SK-N-SH treated with all-trans-retinoic acid at 6 μM for 48 hours (cell line): ENCODE results near the gene TRABD2B.

Experiments used
- ARNTL ChIP-seq: fragments of 450-650 bp; formaldehyde crosslinking; IDR thresholded peaks from 2 replicates; pipeline ENCODE4 v1.5.0; 2020; ENCODE audit warnings: low read depth, mild to moderate bottlenecking, moderate library complexity, borderline replicate concordance
- ESRRG ChIP-seq: fragments of 250-450 bp; sonication (Bioruptor Pico); IDR thresholded peaks from 2 replicates; pipeline ENCODE4 v1.6.1; 2021; ENCODE audit warnings: mild to moderate bottlenecking
- ISL1 ChIP-seq: fragments of 250-450 bp; sonication (Bioruptor Pico); IDR thresholded peaks from 2 replicates; pipeline ENCODE4 v2.1.2; 2022; ENCODE audit warnings: mild to moderate bottlenecking, moderate library complexity
- PPARA ChIP-seq: fragments of 250-450 bp; sonication (Bioruptor Pico); IDR thresholded peaks from 2 replicates; pipeline ENCODE4 v1.5.0; 2020; ENCODE audit warnings: mild to moderate bottlenecking, borderline replicate concordance
- TCF4 ChIP-seq: fragments of 250-450 bp; sonication (Bioruptor Pico); IDR thresholded peaks from 2 replicates; pipeline ENCODE4 v1.8.0; 2021; ENCODE audit warnings: mild to moderate bottlenecking, moderate library complexity, borderline replicate concordance
- TSHZ2 ChIP-seq: fragments of 250-450 bp; sonication (Bioruptor Pico); IDR thresholded peaks from 2 replicates; pipeline ENCODE4 v1.5.0; 2020; ENCODE audit warnings: mild to moderate bottlenecking, moderate library complexity
- ZFP3 ChIP-seq: fragments of 250-450 bp; sonication (Bioruptor Pico); IDR thresholded peaks from 2 replicates; pipeline ENCODE4 v1.5.0; 2020; ENCODE audit warnings: mild to moderate bottlenecking, moderate library complexity
- ZNF565 ChIP-seq: fragments of 450-650 bp; formaldehyde crosslinking; conservative IDR thresholded peaks from 2 replicates; pipeline ENCODE4 v1.5.0; 2020; ENCODE audit warnings: low read depth, mild to moderate bottlenecking, moderate library complexity
- ZNF70 ChIP-seq: fragments of 450-650 bp; formaldehyde crosslinking; IDR thresholded peaks from 2 replicates; pipeline ENCODE4 v1.5.0; 2020; ENCODE audit warnings: mild to moderate bottlenecking, moderate library complexity
- TF ChIP-seq, protein P1 (sequence below): fragments of 250-450 bp; sonication (Bioruptor Pico); IDR thresholded peaks from 2 replicates; pipeline ENCODE4 v1.5.1; 2021; ENCODE audit warnings: mild to moderate bottlenecking, moderate library complexity
- TF ChIP-seq, protein P2 (sequence below): fragments of 250-450 bp; sonication (Bioruptor Pico); IDR thresholded peaks from 2 replicates; pipeline ENCODE4 v1.8.0; 2020; ENCODE audit warnings: mild to moderate bottlenecking, moderate library complexity, borderline replicate concordance
- TF ChIP-seq, protein P3 (sequence below): fragments of 250-450 bp; sonication (Bioruptor Pico); IDR thresholded peaks from 2 replicates; pipeline ENCODE4 v1.8.0; 2021; ENCODE audit warnings: low read depth, mild to moderate bottlenecking, moderate library complexity, borderline replicate concordance

DNA sequence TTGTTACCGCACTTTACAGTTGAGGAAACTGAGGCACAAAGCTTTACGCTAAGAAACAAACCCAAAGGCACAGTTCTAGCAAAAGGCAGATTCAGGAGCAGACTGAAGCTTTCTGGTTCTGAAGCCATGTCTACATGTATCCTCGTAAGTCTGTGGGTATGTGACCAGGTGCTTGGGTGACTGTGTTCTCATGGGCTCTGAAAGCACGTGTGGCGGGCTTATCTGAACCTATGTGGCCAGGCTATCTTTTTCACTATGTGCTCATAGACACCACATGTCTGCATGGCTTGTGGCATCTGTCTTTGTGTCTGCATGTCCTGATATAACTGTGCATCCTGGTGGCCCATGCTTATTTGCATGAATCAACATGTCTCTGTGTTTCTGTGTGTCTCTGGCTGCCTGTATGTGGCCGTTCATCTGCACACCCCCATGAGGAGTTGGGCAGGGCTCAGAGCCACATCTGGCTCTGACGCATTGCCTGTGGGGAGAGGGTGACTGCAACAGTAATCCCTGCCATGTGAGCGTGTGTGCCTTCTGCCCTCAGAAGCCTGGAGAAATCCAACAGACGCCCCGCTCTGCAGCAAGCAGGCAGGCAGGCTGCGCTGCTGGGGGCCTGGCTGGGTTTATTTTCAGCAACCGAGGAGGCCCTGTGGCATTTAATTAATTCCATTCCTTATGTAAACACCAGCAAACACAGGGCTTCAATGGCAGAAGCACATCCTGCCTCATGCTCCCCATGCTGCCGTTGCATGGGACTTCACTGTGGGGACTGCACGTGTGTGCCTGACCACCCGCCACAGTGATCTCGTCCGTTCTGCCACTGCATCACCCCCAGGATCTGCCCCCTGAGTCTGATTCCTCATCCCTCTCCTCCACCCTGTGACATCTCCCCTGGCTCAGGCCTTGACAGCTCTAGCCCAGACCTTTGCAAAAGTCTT lies 115.4 kb downstream of the TRABD2B start:
- TF ChIP-seq ESRRG (CRISPR knock-in tag) (no peak), PPARA (CRISPR knock-in tag) (no peak), ZNF70 (CRISPR knock-in tag) (no peak), TCF4 (CRISPR knock-in tag) (peak; percentile 77; the same call in 1 of the 2 replicates), TSHZ2 (no peak), ZNF565 (CRISPR knock-in tag) (no peak), ARNTL (CRISPR knock-in tag) (no peak), ZFP3 (no peak), ISL1 (CRISPR knock-in tag) (no peak)
- TF ChIP-seq, protein P1, sequence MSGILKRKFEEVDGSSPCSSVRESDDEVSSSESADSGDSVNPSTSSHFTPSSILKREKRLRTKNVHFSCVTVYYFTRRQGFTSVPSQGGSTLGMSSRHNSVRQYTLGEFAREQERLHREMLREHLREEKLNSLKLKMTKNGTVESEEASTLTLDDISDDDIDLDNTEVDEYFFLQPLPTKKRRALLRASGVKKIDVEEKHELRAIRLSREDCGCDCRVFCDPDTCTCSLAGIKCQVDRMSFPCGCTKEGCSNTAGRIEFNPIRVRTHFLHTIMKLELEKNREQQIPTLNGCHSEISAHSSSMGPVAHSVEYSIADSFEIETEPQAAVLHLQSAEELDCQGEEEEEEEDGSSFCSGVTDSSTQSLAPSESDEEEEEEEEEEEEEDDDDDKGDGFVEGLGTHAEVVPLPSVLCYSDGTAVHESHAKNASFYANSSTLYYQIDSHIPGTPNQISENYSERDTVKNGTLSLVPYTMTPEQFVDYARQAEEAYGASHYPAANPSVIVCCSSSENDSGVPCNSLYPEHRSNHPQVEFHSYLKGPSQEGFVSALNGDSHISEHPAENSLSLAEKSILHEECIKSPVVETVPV (CRISPR knock-in tag), result no peak
- TF ChIP-seq, protein P2, sequence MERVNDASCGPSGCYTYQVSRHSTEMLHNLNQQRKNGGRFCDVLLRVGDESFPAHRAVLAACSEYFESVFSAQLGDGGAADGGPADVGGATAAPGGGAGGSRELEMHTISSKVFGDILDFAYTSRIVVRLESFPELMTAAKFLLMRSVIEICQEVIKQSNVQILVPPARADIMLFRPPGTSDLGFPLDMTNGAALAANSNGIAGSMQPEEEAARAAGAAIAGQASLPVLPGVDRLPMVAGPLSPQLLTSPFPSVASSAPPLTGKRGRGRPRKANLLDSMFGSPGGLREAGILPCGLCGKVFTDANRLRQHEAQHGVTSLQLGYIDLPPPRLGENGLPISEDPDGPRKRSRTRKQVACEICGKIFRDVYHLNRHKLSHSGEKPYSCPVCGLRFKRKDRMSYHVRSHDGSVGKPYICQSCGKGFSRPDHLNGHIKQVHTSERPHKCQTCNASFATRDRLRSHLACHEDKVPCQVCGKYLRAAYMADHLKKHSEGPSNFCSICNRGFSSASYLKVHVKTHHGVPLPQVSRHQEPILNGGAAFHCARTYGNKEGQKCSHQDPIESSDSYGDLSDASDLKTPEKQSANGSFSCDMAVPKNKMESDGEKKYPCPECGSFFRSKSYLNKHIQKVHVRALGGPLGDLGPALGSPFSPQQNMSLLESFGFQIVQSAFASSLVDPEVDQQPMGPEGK (CRISPR knock-in tag), result no peak
- TF ChIP-seq, protein P3, sequence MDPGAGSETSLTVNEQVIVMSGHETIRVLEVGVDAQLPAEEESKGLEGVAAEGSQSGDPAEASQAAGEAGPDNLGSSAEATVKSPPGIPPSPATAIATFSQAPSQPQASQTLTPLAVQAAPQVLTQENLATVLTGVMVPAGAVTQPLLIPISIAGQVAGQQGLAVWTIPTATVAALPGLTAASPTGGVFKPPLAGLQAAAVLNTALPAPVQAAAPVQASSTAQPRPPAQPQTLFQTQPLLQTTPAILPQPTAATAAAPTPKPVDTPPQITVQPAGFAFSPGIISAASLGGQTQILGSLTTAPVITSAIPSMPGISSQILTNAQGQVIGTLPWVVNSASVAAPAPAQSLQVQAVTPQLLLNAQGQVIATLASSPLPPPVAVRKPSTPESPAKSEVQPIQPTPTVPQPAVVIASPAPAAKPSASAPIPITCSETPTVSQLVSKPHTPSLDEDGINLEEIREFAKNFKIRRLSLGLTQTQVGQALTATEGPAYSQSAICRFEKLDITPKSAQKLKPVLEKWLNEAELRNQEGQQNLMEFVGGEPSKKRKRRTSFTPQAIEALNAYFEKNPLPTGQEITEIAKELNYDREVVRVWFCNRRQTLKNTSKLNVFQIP (CRISPR knock-in tag), result no peak
